HG03196 (cell line): Measurements from ENCODE around the gene P2RY12.

Experiments
- ATAC-seq: cut with Tn5 transposase; IDR thresholded peaks from one replicate; pipeline ENCODE4 v1.9.1; 2021; ENCODE audit not compliant: unreplicated experiment

P2RY12 gene

DNA sequence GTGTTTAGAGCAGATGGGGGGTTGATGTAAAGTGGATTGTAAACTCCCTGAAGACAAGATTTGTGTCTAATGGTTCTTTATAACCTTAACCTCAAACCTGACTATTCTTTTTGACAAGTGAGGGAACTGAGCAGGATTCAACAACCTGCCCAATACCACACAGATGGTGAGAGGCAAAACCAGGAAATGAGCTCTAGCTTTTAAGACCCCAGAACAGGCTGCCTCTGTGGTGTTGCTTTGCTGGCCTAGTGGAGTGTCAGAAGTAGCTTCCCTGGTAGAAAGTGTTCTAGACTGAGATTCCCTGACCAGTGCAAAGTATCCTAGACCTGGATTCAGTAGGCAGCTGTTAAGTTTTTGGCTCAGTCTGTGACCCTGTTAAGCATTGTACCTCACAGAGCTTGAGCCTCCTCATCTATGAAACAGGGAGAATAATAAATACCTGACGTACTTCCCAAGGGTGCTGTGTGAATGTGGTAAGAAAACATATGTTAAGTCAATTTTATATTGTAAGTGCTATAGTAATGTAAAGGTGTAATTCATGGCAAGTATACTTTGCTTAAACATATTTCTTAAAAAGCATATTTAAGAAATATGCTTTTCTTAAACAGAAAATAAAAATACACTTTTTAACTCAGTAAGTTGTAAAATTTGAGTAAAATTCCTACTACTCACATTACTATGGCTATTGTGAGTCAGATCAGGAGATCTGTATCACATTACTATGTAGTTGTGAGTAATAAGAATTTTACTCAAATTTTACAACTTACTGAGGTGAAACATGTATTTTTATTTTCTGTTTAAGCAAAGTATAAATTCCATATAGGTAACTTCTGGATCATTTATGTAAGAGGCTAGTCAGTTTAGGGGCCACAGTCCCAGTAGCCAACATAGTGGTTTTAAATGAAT is 76.7 kb downstream of the P2RY12 start:
- no peak for ATAC-seq

DNA sequence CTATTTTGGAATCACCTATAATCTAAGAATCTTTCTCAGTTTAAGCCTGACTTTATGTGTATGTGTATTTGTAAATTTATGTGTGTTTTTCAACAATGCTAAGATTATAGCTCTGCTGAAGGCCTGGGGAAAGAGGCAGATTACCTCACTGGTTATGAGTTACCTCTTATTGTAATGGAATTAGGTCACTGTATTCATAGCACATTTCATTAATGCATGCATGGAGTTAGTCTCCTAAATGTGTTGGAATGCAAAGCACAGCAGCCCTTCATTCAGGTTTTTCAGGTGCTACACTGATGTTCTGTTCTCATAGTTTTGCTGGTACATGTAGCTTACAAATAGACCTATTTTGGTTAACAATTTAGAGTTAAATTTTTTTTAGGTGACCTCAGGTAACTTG is 77.4 kb downstream of the P2RY12 start:
- ATAC-seq, result no peak

DNA sequence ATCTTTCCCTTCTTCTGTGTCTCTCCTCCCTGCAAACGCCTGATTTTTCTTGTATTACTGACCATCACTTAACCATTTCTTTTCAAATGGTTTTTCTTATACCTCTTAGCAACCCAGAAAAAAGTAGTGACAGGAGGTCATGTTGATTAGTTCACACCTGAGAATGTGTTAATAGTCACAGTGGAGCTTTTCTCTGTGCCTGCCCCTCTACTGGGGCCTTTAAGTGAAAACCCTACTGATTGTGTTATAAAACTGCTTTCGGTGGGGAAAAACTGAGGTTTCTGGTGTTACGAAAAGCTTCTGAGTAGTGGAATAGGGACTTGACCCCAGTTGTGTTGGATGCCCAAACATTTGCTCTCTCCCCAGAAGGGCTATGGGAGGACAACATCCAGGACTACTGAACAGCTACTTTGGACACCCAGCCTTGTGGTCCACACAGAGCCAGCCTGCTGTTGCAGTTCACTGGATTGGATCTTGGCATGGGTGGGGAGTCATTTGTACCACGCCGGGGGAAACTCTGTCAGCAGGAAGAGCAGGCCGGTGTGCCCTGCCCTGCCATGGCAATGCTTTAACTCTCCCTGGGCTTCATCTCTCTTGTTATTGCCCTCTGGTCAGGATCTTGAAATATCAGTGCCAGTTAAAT is 78.3 kb downstream of the P2RY12 start:
- no peak for ATAC-seq

DNA sequence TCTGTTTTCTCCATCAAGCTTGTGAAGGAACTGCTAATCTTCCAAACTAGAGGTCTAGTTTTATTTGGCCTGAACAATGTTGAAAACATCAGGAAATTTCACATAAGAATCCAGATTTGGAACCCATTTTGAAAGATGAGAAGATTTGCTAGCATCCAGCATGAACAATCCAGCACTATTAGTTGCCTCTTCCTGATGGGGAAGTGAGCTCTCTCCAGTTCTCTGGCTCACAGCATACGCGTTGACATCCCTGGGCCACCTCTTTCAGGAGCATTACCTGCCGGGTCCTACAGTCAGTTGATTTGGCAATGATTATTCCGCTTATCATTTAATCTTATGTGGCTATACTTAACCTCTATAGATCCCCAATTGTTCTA is 78.8 kb downstream of the P2RY12 start:
- no peak for ATAC-seq

DNA sequence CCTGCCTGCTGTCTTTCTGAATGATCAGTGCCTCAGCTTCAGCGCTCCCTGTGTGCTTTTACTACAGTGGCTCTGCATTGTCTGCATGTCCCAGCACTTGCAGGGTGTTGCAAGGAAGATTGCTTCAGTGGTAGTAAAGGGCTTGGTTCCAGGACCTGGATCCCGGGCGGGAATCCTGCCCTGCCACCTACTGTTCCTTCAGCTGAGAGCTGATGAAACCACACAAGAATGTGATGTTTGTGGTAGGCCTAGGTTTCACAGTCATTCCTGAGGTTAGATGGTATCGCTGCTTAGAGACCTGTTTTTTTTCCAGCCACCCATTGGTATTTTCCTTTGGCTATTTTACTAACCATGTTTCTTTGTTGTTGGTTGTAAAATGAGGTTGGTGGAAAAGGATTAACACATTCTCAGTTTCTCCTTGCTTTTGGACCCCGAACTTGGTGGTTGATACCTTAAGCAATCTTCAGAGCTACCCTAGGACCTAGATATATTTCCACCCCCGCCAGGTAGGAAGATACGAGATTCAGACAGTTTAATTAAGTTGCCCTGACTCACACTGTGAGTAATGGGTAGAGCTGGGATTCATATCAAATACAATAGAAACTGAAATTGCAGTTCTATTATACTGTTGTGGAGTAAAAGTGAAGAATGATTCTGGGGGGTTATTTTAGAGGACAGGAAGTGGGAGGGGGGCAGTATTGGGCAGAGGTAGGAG is 79.3 kb downstream of the P2RY12 start:
- ATAC-seq, result no peak

DNA sequence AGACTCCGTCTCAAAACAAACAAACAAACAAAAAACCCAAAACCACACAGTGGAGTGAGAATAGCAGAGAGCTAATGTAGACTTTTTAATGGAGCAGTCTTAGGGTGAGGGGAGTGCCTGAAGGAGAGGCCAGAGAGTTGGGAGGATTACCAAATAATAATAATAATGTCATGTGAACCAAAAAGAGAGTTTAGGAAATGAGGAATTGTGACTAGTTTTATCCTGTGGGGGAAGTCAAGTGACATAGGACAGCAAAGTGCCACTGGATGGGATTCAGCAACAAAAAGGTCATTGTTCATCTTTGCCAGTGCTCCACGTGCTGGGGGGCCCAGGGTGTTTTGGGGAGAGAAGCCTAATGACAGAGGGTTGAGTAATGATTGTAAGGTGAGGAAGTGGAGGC is 80.8 kb downstream of the P2RY12 start:
- no peak for ATAC-seq

DNA sequence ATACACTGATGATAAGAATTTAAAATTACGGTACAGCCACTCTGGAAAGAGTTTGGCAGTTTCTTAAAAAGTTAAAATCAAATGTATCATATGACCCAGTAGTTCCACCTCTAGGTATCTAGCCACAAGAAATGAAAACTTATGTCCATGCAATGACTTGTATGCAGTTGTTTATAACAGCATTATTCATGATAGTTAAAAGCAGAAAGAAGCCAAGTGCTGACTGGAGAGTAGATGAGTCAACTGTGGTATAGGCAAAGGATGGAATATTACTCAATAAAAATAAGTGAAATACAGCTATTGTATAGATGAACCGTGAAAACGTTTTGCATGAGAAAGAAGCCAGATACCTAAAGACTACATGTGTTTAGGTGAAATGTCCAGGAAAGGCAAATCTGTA is 82.8 kb downstream of the P2RY12 start:
- no peak for ATAC-seq

DNA sequence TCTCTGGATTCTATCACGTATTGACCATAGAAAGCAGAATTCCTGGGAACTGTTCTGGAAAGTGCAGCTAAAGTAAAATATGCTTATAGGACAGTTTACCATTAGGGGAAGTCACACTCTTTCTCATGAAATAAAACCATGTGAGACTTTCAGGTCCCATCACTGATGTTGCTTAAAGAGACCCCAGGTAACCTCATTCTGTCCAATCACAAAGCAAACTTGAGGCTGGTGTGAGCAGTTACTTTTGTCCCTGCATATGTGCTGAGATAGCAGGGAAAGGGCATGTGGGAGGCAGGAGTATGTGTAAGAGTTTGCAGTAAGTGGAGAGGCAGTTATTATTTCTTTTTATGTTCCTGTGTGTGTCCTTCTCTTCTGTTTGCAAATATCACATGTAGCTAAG is 84.0 kb downstream of the P2RY12 start:
- ATAC-seq, result no peak

DNA sequence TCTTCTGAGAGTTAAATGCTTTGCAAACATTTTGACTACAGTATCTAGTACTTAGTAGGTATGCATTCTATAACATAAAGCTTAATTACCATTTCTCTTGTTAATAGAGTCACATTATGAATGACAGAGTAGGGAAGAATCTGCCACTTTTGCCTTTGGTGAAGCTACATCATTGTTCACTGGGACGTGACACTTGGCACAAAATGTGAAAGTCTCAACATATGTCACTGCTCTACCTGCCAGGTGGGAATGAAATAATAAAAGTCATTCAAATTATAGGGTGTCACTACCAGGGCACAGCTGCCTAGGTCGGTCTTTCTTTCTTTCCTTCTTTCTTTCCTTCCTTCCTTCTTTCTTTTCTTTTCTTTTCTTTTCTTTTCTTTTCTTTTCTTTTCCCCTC is 85.5 kb downstream of the P2RY12 start:
- ATAC-seq, result no peak

DNA sequence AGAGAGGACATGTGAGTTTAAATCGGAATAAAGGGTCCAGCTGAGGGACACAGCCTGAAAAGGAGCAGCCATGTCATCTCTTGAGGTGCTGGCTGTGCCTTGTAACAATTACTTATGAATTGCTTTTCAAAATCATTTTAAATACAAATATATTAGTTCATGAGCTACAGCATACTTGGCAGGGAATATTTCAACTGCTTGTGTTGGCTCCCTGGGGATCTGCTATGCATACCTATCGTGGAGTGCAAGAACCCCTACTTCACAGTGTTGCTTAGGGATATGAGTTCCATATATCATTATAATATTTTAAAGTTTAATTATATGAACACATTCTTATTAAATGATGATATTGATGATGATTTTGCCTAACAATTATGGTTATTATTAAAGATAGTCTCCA is 87.1 kb downstream of the P2RY12 start:
- ATAC-seq, result no peak

DNA sequence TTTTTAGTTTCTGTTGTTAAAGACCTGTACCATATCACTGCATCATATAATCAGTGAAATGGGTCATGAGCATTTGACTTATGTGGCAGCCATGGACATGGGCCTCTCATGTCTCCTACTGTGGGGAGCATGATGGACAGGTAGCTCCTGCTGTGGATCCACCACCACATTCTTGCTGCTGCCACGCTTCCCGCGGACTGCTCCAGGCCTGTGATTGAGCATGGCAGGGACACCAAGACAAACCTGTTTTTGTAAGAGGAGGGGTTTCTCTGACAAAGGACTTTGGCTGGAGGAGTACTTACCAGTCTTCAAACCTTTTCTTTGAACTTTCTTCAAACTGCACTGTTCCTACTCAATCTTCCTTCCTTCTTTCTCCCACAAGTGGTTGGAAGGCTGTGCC is 88.3 kb downstream of the P2RY12 start:
- no peak for ATAC-seq

DNA sequence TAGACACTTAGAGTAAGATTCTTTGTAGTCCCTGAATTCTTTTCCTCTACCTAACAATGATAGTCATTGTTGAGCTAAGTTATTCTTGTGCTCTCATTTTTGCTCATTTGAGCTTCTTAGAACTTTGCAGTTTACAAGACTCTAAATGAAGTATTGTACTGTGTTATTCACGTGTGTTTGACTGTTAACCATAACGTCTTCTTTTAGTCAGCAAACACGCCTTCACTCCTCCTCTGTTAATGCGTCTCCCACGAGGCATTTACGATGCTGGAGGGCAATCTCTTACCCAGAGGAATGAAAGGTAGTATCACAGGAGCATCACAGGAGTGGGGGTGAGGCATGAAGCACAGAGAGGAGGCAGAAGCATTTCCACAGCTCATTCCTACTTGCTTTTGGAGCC is 91.4 kb downstream of the P2RY12 start:
- ATAC-seq, result no peak

DNA sequence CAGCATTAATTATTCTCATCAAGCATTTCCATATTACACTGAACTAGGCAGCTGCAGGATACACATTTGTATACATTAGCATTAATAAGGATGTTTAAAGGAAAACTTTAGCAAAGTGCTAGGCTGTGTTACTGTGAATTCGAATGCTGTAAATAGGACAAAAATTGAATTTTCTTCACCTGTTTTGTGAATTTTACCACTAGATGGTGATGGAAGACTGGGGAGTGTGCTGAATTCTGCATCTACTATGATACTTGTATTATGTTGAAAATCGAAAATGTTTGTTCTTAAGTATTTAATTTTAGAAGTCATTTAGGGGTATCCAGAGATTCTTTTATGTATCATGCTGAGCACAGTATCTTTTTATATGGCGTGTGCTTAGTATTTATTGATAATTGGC is 93.9 kb downstream of the P2RY12 start:
- ATAC-seq, result no peak

DNA sequence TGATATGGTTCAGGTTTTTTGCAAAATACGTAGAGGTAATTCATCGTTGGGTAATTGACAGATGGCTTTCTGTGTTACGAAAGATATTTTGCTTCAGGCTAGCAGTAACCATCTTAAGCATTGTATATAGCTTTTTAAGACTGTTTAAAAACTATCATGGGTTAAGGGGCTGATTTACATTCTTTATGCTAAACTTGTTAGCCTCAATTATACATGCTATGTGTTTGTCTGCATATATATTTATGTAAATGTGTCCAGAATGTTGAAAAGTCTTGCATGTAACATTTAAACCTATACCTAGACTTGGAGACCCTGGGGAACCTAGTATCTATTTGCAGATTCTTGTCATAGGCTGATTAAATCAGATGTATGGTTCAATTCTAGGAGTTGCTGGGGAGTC is 95.1 kb downstream of the P2RY12 start:
- ATAC-seq, result no peak
